ENCODE results near the gene INTS14. TPM values are rescaled to one million over a fixed set of nuclear protein-coding genes. Genes with fewer than 3 reads are reported as not detected.

INTS14 gene
- total RNA-seq, 1 donor from 2014 or later = 32.0 TPM

- H3K4me3 ChIP-seq = peak overlapping the region; percentile 94
- peaks cover 17% of the 10 kb centered on the region for H3K4me1 ChIP-seq
- ATAC-seq (no peak), DNase-seq (no peak)
- intact Hi-C loops (cut with DNase I) = no loop called here
- no peaks in the 10 kb centered on the region for H3K27me3 ChIP-seq
- H3K36me3 ChIP-seq = no peaks in the 10 kb centered on the region
- H3K9me3 ChIP-seq = no peaks in the 10 kb centered on the region
- no peak for TF ChIP-seq CTCF (IDR thresholded peaks at IDR 0.05)
- peak overlapping the region; percentile 81 for H3K27ac ChIP-seq
These were observed 81.1 kb downstream of the INTS14 start for GRCh38 chr15:65529762-65530317.

Other genes with a start within 250 kb of the INTS14 start
- gene IGDCC3, start 233.1 kb downstream of the INTS14 start, total RNA-seq = not detected
- gene IGDCC4, start 188.2 kb downstream of the INTS14 start, total RNA-seq = 0.38 TPM
- 28.2 TPM for gene DPP8, start 93.4 kb downstream of the INTS14 start, total RNA-seq
- 56.8 TPM for gene HACD3, start 80.7 kb downstream of the INTS14 start, total RNA-seq
- 11.8 TPM for gene SLC24A1, start 10.8 kb upstream of the INTS14 start, total RNA-seq
- gene DENND4A, start 181.2 kb upstream of the INTS14 start, total RNA-seq = 32.5 TPM

Measured in upper lobe of right lung (tissue), 1 donor.